Activated CD4-positive, alpha-beta T cell treated with anti-CD3 and anti-CD28 coated beads, Interleukin-2, amount 50 U/mL, for 24 hours (primary cell): Measurements from ENCODE around the gene PSMD6.

ENCODE experiments used
- DNase-seq, 2 donors: peaks; one replicate each; pipeline ENCODE4 v3.0.0-alpha.2; 2020; ENCODE audit warnings: low read depth in 1 of 2, low spot score in 1 of 2

PSMD6 gene

GRCh38 chr3:64046996-64047594 lies 23.8 kb upstream of the PSMD6 start:
- no peak for DNase-seq

DNA sequence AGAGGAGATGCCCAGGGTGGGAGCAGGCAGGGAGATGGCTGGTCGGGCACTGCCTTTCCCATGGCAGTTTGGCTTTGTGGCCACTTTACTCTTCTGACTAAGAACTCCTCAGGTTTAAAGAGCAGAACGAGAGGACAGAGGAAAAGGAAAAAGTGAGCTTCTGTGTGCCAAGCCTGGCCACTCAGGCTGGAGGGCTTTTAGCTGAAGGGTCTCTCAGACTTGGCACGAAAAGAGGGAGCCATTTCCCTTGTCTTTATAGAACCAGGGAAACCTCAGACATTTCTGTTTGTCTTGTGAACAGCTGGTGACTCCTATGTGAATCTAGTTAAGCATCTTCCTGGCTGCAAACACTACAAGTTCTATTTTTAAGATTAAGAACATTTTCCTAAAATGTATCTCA lies 23.3 kb upstream of the PSMD6 start:
- no peak for DNase-seq

GRCh38 chr3:64042952-64043351 lies 19.7 kb upstream of the PSMD6 start:
- no peak for DNase-seq

GRCh38 chr3:64039981-64040733 lies 16.9 kb upstream of the PSMD6 start:
- no peak for DNase-seq

- no peak for DNase-seq
These were observed 16.0 kb upstream of the PSMD6 start for GRCh38 chr3:64039332-64039731.

DNA sequence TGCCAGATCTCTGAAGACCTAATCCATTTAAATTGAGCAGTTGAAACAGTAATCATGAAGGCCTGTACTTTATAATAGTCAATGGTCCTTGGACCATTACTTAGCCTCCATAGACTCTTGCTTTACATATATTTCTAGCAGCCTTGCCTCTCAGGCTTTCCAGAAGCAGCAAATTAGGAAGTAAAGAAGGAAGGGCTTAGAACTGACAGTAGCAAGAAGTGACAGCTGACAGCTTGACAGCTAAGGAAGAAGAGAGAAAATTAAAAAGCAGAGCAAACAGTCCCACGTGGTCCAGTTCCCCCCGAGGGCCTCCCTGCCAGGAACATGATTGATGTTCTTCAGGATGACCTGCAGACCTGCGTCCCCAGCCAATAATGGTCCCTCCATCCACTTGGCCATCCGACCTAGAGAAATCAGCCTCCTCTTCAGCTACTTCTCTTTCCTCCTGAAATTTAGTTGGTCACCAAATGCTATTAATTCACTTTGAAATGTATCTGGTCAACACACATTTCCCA lies 15.0 kb upstream of the PSMD6 start:
- no peak for DNase-seq

GRCh38 chr3:64037084-64037483 lies 13.8 kb upstream of the PSMD6 start:
- DNase-seq = no peak

GRCh38 chr3:64033069-64033468 lies 9.8 kb upstream of the PSMD6 start:
- DNase-seq = no peak

DNA sequence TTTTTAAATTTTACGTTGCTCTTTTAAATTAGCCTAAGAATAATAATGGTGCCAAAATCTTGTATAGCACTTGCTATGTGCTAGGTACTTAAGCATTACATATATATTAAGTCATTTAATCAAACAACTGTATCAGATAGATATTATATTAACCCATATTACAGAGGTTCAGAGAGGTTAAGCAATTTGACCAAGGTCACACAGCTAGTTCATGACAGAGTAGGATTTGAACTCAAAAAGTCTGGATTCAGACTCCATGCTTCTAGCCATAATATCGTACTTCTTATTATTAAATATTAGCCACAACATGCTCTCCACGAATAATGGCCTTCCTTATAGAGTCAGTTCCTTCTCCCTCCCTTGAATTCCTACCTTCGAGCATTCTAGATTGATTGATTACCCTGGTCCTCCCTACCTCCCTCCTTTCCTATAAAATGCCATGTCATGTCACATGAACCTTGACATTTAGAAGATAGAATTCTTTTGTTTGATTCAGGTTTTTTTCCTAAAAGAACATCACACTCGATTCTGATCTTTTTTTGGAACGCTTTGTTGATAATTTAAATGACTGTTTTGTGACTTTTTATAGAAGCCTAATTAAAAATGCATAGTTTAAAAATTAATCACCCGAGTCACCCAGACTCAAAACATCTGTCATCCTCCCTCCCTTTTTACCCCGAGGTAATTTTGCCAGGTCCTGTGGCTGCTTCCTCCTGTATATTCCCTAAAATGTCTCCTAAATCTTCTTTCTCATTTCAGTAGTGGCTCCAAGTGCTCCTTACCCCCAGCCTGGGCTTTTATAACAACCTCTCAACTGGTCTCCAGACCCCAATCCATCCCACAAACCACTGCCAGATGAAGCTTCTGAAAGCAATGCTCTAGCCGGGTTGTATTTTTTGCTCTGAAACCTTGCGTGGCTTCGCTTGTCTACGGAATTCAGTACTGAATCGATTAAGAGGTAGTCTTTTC lies 8.5 kb upstream of the PSMD6 start:
- DNase-seq = no peak

GRCh38 chr3:64030741-64031140 lies 7.4 kb upstream of the PSMD6 start:
- DNase-seq = peak; percentile 48 to 75

DNA sequence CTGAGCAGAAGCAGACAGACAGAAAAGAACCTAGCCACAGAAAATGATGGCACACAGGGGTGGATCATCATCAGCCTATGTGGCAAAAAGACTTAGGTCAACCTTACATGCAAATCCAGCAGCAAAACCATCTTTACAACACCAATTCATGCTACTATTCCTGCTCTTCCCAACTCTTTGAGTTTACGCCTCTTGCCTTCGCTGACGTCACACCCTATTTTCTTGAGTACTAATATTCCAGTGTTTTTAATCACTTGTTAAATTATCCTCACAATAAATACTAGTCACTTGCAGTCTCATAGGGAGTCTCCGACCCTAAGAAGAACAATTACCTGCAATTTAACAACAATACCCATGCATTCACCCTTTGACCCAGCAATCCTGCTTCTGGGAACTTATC lies 6.0 kb upstream of the PSMD6 start:
- no peak for DNase-seq

DNA sequence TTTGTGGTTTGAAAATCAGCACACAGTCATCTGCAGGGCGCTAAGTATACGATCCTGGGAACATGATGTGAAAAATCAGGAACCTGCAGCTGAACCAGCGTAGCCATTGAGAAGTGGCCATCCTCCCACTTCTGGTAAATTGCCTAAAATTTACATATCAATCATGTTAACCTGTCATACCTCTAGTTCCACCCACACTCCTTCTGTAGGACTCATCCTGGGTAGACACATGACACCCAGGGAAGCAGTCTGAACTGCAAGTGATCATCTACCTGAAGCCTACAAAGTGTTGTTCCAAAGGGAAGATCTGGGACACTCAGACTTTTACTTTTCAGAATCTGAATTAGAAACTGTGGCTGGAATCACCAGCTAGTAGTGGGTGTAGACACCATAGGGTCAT lies 5.5 kb upstream of the PSMD6 start:
- DNase-seq = no peak

- no peak for DNase-seq
These were observed 4.4 kb upstream of the PSMD6 start for GRCh38 chr3:64027658-64028057.

DNA sequence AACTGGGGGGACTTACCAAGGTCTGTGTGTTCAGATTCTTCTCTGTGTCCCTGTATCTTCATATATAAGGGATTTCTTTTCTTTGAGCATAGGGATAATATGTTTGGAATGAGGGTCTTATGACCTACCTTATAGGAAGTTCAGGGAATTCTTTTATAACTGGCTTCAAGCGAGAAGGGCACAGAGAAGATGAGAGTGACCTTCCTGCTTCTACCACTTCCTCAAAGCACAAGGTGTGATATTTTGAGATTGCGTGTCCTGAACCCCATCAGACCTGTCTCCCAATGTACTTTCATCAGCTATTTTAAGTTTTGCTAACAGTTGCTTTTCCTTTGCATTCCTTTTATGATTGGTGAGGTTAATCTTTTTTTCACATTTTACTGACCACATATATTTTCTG lies 3.1 kb upstream of the PSMD6 start:
- no peak for DNase-seq

- DNase-seq = no peak
These were observed 548 bp upstream of the PSMD6 start for GRCh38 chr3:64023861-64024223.

- DNase-seq = no peak
These were observed 675 bp downstream of the PSMD6 start for GRCh38 chr3:64022451-64023186.

GRCh38 chr3:64021922-64022321 lies 1.4 kb downstream of the PSMD6 start:
- DNase-seq = no peak

- DNase-seq = no peak
These were observed 3.4 kb downstream of the PSMD6 start for GRCh38 chr3:64019879-64020278.

DNA sequence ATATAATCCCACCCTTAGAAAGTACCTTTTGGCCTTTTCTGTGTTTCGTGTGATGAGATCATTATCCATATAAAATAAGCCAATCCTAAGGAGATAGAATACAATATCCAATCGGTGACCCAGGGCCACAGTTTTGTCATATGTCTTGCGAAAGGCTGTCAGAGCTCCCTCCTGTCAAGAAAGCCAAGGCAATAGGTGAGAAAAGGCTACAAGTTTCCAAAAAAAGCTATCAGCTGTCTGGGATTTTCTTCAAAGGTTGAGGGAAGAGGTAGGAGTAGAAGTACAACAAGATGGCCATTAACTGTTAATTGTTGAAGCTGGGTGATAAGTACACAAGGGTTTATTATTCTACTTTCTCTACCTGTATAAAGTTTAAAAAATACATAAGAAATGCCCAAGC lies 4.0 kb downstream of the PSMD6 start:
- no peak for DNase-seq

DNA sequence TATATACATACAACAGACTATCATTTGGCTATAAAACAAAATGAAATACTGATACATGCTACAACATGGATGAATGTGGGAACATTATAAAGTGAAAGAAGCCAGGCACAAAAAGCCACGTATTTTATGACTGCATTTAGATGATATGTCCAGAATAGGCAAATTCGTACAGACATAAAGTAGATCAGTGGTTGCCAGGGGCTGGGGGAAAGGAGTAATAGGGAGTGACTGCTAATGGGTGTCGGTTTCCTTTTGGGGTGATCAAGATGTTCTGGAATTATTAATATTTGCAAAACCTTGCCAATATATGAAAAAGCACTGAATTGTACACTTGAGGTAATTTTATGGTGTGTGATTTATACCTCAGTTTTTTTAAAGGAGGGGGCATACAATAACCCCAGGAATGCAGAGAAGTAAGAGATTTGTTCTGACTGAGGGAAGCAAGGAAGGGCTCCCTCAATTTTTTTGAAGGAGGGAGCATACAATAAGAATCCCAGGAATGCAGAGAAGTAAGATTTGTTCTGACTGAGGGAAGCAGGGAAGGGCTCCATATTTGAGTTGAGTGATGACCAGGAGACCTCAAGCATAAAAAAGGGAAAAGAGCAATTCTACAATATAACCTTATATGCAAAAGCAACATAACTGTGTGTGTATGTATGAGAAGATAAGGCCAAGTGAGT lies 6.2 kb downstream of the PSMD6 start:
- no peak for DNase-seq

DNA sequence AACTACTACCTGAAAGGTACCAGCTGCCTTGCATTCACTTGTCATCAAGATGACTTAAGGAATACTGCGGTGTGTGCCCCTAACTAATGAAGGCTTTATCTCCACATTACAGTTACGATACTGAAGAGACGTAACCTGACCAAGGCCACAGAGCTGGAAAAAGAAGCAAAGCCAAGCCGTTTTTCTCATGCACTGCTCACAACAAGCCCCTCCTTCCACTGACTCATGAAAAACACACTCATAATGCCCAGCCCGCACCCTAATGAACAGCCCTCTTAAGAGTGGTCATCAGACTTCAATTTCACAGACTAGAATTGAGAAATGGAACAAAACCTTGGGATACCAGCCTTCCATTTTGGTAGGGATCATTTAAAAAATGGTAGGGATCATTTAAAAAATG lies 11.6 kb downstream of the PSMD6 start:
- DNase-seq = no peak
